Loucy (cell line): Measurements from ENCODE around the gene PFKFB4.

Source experiments
- CTCF ChIP-seq: fragments of 200-600 bp; sonication (generic); conservative IDR thresholded peaks from 2 replicates; pipeline ENCODE4 v1.5.1; 2014; ENCODE audit warnings: mild to moderate bottlenecking, antibody characterized with exemption, low read length
- EZH2phosphoT487 ChIP-seq: fragments of 200-600 bp; IDR thresholded peaks from 2 replicates; pipeline ENCODE4 v1.6.1; 2018; ENCODE audit warnings: antibody characterized with exemption, mild to moderate bottlenecking, moderate library complexity, borderline replicate concordance

GRCh38 chr3:48532977-48533337 lies 23.6 kb downstream of the PFKFB4 start:
- TF ChIP-seq CTCF: no peak
- TF ChIP-seq EZH2phosphoT487: no peak
